Natural killer cell (primary cell): ENCODE data around the gene NAV2. TPM values are rescaled to one million over a fixed set of nuclear protein-coding genes. Genes with fewer than 3 reads are reported as not detected.
A peak's percentile ranks its signal among the peaks of the same experiment; 100 is the strongest.

Source experiments
- ATAC-seq, 3 donors: fragments of 150-1000 bp in 2 of 3; fragments of 200-7000 bp in 1 of 3; cut with Tn5 transposase; 1 replicate in 1 of 3; 2 replicates in 2 of 3; pipeline ENCODE4 v1.10.0; 2021; ENCODE audit warnings: mild to moderate bottlenecking in 2 of 3, moderate library complexity in 2 of 3
- DNase-seq, 2 donors: peaks; one replicate each; pipeline versions ENCODE4 v3.0.0 to v3.0.0-alpha.2; 2013 to 2021; ENCODE audit warnings: mixed read lengths in 1 of 2
- H3K27ac ChIP-seq: one replicate; pipeline ENCODE4 v1.5.1; 2013; ENCODE audit warnings: mild to moderate bottlenecking, low read length
- H3K27me3 ChIP-seq: one replicate; pipeline ENCODE4 v1.6.1; 2013; ENCODE audit warnings: low read length; ENCODE audit not compliant: control insufficient read depth, insufficient read depth
- H3K36me3 ChIP-seq: one replicate; pipeline ENCODE4 v1.6.1; 2013; ENCODE audit warnings: low read length; ENCODE audit not compliant: control insufficient read depth, insufficient read depth
- H3K4me1 ChIP-seq: one replicate; pipeline ENCODE4 v1.6.1; 2013; ENCODE audit warnings: low read length; ENCODE audit not compliant: control insufficient read depth, insufficient read depth
- H3K4me3 ChIP-seq: one replicate; pipeline ENCODE4 v1.5.1; 2013; ENCODE audit warnings: low read length
- H3K9me3 ChIP-seq: one replicate; pipeline ENCODE4 v1.6.1; 2013; ENCODE audit warnings: low read length; ENCODE audit not compliant: control insufficient read depth, insufficient read depth
- H3K27ac Mint-ChIP-seq, 2 donors: one replicate each; pipeline ENCODE4 v1.8.0; 2022; ENCODE audit warnings: mild to moderate bottlenecking in 2 of 2, mixed read lengths in 2 of 2, moderate library complexity in 1 of 2
- H3K27me3 Mint-ChIP-seq, 2 donors: one replicate each; pipeline ENCODE4 v1.8.0; 2022; ENCODE audit warnings: low read depth in 2 of 2, mixed read lengths in 2 of 2
- H3K36me3 Mint-ChIP-seq: one replicate; pipeline ENCODE4 v1.8.0; 2022; ENCODE audit warnings: mixed read lengths
- H3K4me1 Mint-ChIP-seq, 2 donors: one replicate each; pipeline ENCODE4 v1.8.0; 2022; ENCODE audit warnings: mixed read lengths in 2 of 2
- H3K4me3 Mint-ChIP-seq: one replicate; pipeline ENCODE4 v1.8.0; 2022; ENCODE audit warnings: mild to moderate bottlenecking, moderate library complexity, mixed read lengths
- H3K9me3 Mint-ChIP-seq, 2 donors: one replicate each; pipeline ENCODE4 v1.8.0; 2022; ENCODE audit warnings: mixed read lengths in 2 of 2
- CTCF ChIP-seq: fragments of 200-600 bp; IDR thresholded peaks from one replicate; pipeline ENCODE4 v1.8.0; 2022; ENCODE audit warnings: antibody characterized with exemption
- WGBS: methylation state at CpG from one replicate; pipeline ENCODE4 v1.1.7; 2013; ENCODE audit warnings: missing lambda C conversion rate; ENCODE audit not compliant: insufficient coverage; 5-methylcytosine and 5-hydroxymethylcytosine counted together
- intact Hi-C: fragments of 100-400 bp; cut with micrococcal nuclease; formaldehyde crosslinking; loops from one replicate; pipeline ENCODE4 v1.14.2; 2022
- total RNA-seq, 4 donors: library from RNA; stranded (reverse); fragments of 120-200 nt in 1 of 4; gene quantifications; one replicate each; pipeline versions ENCODE4 v1.2.3 to v1.2.4, GENCODE V29; 2013 to 2022

Gene NAV2
- total RNA-seq, 3 donors from 2014 or later (not counting 1 experiment from before 2014, with no cell fraction given), result 0.14 to 1.6 (median 0.43) TPM

GRCh38 chr11:19672586-19673206 lies 39.9 kb upstream of the NAV2 start:
- Mint-ChIP-seq H3K36me3 (no peaks in the 10 kb centered on the region), H3K27ac (no peak overlapping the region), H3K4me3 (no peak overlapping the region), H3K27me3 (peaks cover 0 to 8% of the 10 kb centered on the region in 2 donors), H3K9me3 (no peaks in the 10 kb centered on the region), H3K4me1 (peaks cover 6 to 22% of the 10 kb centered on the region in 2 donors)
- Histone ChIP-seq H3K9me3 (no peaks in the 10 kb centered on the region), H3K27ac (no peak overlapping the region), H3K36me3 (no peaks in the 10 kb centered on the region), H3K27me3 (no peaks in the 10 kb centered on the region), H3K4me3 (no peak overlapping the region), H3K4me1 (peaks cover 14% of the 10 kb centered on the region)
- DNase-seq (no peak), ATAC-seq (no peak)
- 90% methylated on average over 1 of the region's 2 CpGs for WGBS
- intact Hi-C loops, result no loop called here
- no peak for TF ChIP-seq CTCF

- H3K4me3 Mint-ChIP-seq, result no peak overlapping the region
Measured at GRCh38 chr11:19673924-19674729, 38.5 kb upstream of the NAV2 start.

GRCh38 chr11:19674836-19675235 lies 37.8 kb upstream of the NAV2 start:
- no peak for DNase-seq
- Mint-ChIP-seq H3K36me3 (no peaks in the 10 kb centered on the region), H3K9me3 (no peaks in the 10 kb centered on the region), H3K4me3 (no peak overlapping the region), H3K4me1 (peaks cover 6 to 22% of the 10 kb centered on the region in 2 donors), H3K27ac (no peak overlapping the region), H3K27me3 (peaks cover 6 to 14% of the 10 kb centered on the region in 2 donors)
- Histone ChIP-seq H3K36me3 (no peaks in the 10 kb centered on the region), H3K4me3 (no peak overlapping the region), H3K4me1 (peaks cover 14% of the 10 kb centered on the region), H3K27me3 (no peaks in the 10 kb centered on the region), H3K9me3 (no peaks in the 10 kb centered on the region), H3K27ac (no peak overlapping the region)
- peak in 1 of 3 donors; percentile 43 for ATAC-seq
- 41% methylated on average over 3 of the region's 3 CpGs for WGBS
- TF ChIP-seq CTCF, result no peak
- intact Hi-C loops, result no loop called here

More at GRCh38 chr11:19673924-19674729, 38.5 kb upstream of the NAV2 start:
- Histone ChIP-seq H3K9me3 (no peaks in the 10 kb centered on the region), H3K36me3 (no peaks in the 10 kb centered on the region), H3K4me3 (no peak overlapping the region), H3K27me3 (no peaks in the 10 kb centered on the region), H3K27ac (no peak overlapping the region), H3K4me1 (peaks cover 14% of the 10 kb centered on the region)
- no peak for TF ChIP-seq CTCF
- WGBS, result 91% methylated on average over 14 of the region's 14 CpGs
- H3K36me3 Mint-ChIP-seq, result no peaks in the 10 kb centered on the region
- intact Hi-C loops, result no loop called here
- H3K27me3 Mint-ChIP-seq, result peaks cover 0 to 8% of the 10 kb centered on the region in 2 donors
- DNase-seq (no peak), ATAC-seq (no peak)
- H3K27ac Mint-ChIP-seq, result no peak overlapping the region
- peaks cover 6 to 22% of the 10 kb centered on the region in 2 donors for H3K4me1 Mint-ChIP-seq
- H3K9me3 Mint-ChIP-seq, result no peaks in the 10 kb centered on the region
